ENCODE data around the gene GPR152. TPM values are rescaled to one million over a fixed set of nuclear protein-coding genes. Genes with fewer than 3 reads are reported as not detected.

GPR152 gene
- total and polyA plus RNA-seq, 7 donors, result not detected

- peaks cover 0 to 2% (median under 1%) of the 10 kb centered on the region in 4 donors for H3K4me1 ChIP-seq
- peaks cover 31 to 98% (median 59%) of the 10 kb centered on the region in 3 donors for H3K27me3 ChIP-seq
- 21 to 27% methylated on average over 13 of the region's 13 CpGs for WGBS, 2 donors
- H3K36me3 ChIP-seq, result no peaks in the 10 kb centered on the region
- TF ChIP-seq POLR2AphosphoS5 (IDR thresholded peaks at IDR 0.05) (no peak), CTCF (IDR thresholded peaks at IDR 0.05) (no peak), POLR2A (IDR thresholded peaks at IDR 0.05) (no peak), EP300 (IDR thresholded peaks at IDR 0.05) (no peak)
- H3K4me3 ChIP-seq, result no peak overlapping the region
- intact Hi-C loops (cut with DNase I), result no loop called here
- H3K9me3 ChIP-seq, result no peaks in the 10 kb centered on the region
- no peak overlapping the region for H3K27ac ChIP-seq
- no peak for DNase-seq
Measured at GRCh38 chr11:67409781-67410368, 42.7 kb downstream of the GPR152 start.

- Histone ChIP-seq H3K36me3 (no peaks in the 10 kb centered on the region), H3K27me3 (peaks cover 31 to 98% (median 59%) of the 10 kb centered on the region in 3 donors), H3K4me3 (no peak overlapping the region), H3K4me1 (no peaks in the 10 kb centered on the region), H3K27ac (no peak overlapping the region), H3K9me3 (no peaks in the 10 kb centered on the region)
- WGBS, 2 donors, result 42 to 70% methylated on average over 24 of the region's 24 CpGs
- TF ChIP-seq CTCF (IDR thresholded peaks at IDR 0.05) (no peak), POLR2A (IDR thresholded peaks at IDR 0.05) (no peak), POLR2AphosphoS5 (IDR thresholded peaks at IDR 0.05) (no peak)
- DNase-seq, result no peak
- intact Hi-C loops (cut with DNase I), result no loop called here
Measured at GRCh38 chr11:67409261-67409666, 43.3 kb downstream of the GPR152 start.

GRCh38 chr11:67408437-67409200, 43.9 kb downstream of the GPR152 start:
- Histone ChIP-seq H3K27ac (no peak overlapping the region), H3K4me3 (no peak overlapping the region), H3K4me1 (no peaks in the 10 kb centered on the region), H3K36me3 (no peaks in the 10 kb centered on the region), H3K9me3 (no peaks in the 10 kb centered on the region), H3K27me3 (peaks cover 31 to 98% (median 59%) of the 10 kb centered on the region in 3 donors)
- DNase-seq, result no peak
- intact Hi-C loops (cut with DNase I), result no loop called here
- WGBS, 2 donors, result 49 to 73% methylated on average over 18 of the region's 18 CpGs
- TF ChIP-seq POLR2AphosphoS5 (IDR thresholded peaks at IDR 0.05) (no peak), POLR2A (IDR thresholded peaks at IDR 0.05) (no peak), CTCF (IDR thresholded peaks at IDR 0.05) (no peak), EP300 (IDR thresholded peaks at IDR 0.05) (no peak)

GRCh38 chr11:67407688-67408163, 44.8 kb downstream of the GPR152 start:
- Histone ChIP-seq H3K27ac (no peak overlapping the region), H3K27me3 (peaks cover 26 to 92% (median 51%) of the 10 kb centered on the region in 3 donors), H3K36me3 (no peaks in the 10 kb centered on the region), H3K9me3 (no peaks in the 10 kb centered on the region), H3K4me3 (no peak overlapping the region), H3K4me1 (peaks cover 0 to 5% (median 0%) of the 10 kb centered on the region in 4 donors)
- 76% methylated on average over 12 of the region's 12 CpGs for WGBS, 2 donors
- intact Hi-C loops (cut with DNase I), result no loop called here
- TF ChIP-seq EP300 (IDR thresholded peaks at IDR 0.05) (no peak), POLR2AphosphoS5 (IDR thresholded peaks at IDR 0.05) (no peak), CTCF (IDR thresholded peaks at IDR 0.05) (no peak), POLR2A (IDR thresholded peaks at IDR 0.05) (no peak)
- no peak for DNase-seq

Measured in sigmoid colon (tissue), 7 donors.